Occipital lobe (tissue), 2 donors: Measurements from ENCODE around the gene MAEA. TPM values are rescaled to one million over a fixed set of nuclear protein-coding genes. Genes with fewer than 3 reads are reported as not detected.
"Not testable (repeated sequence)": the region's sequence is repeated elsewhere in the genome, so short reads cannot be mapped to it uniquely, and the experiment has no call there.

Source experiments
- DNase-seq: peaks from one replicate; lab custom pipeline; 2025; lab: John Stamatoyannopoulos, UW
- total RNA-seq: library from RNA; depleted of rRNA; stranded (reverse); fragments of >200 nt; gene quantifications from one replicate; pipeline ENCODE4 v1.2.3, GENCODE V29; 2014

Gene MAEA
- total RNA-seq, 1 donor from 2014 or later = 27.9 TPM

- DNase-seq = no peak
These were observed 75.8 kb downstream of the MAEA start for GRCh38 chr4:1365271-1366178.

DNA sequence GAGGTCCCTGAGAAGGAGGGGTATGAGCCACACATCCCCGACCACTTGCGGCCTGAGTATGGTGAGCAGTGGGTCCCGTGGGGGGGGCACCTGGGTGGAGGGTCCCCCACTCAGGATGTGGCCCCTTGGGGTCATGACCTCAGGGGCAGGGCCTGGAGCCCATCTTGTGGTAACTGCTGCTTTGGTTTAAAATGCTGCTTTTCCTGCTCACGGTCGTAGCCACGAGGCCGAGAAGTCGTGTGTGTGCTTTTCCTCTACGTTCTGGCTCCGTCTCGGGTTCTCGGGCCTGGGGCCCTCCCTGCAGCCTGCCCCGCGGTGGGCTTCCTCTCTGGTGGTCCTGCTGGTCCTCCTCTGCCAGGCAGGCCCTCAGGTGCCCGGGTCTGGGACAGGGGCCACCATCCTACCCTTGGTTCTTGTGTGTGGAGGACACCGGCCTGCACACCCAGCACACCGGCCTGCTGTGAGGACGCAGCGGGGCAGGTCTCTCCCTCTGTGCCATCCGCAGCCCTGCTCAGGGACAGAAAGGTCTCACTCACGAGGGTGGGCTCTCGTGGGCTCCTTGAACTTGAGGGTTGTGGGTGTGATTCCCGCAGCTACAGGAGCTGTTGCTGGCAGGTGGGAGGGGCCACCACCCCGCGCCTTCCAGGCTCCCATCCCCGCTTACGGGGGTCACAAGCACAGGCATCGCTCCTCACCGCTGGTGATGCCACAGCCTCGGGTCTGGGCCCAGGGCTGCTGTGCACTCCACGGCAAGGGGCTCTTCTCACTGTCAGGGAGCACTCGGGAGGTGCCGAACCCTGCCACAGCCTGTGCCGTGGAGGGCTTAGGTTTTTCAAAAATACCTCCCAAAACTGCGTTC lies 76.9 kb downstream of the MAEA start:
- DNase-seq = no peak

DNA sequence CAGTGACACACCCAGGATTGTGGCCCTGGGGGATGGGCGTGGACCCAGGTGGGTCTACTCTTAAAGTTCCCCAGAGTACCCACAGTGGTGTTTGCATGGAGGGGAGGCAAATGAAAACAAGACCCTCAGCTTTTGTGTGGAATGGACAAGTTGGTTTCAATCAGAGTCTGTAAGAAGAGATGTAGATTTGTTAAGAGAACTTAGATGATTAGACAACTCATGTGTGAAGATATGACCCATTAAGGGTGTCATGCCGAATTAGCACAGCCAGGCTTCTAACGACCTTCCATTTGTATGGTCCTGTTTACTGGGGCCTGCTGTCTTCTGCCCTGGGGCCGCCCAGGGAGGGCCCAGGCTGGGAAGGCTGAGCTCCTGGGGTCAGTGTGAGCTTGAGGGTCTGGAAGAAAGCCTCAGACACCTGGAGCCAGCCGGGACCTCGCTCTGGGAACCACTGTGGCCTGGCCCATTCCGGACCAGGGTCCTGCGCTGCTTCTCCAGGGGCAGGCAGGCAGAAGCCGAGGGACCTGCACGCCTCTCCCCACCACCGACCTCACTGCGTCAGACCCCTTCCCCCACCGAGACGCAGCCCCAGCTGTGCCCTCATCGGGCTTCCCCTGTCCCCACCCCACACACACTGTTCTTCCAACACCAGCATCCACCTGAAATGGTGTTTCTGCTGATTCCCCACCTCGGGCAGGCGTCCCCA lies 77.7 kb downstream of the MAEA start:
- DNase-seq = no peak

DNA sequence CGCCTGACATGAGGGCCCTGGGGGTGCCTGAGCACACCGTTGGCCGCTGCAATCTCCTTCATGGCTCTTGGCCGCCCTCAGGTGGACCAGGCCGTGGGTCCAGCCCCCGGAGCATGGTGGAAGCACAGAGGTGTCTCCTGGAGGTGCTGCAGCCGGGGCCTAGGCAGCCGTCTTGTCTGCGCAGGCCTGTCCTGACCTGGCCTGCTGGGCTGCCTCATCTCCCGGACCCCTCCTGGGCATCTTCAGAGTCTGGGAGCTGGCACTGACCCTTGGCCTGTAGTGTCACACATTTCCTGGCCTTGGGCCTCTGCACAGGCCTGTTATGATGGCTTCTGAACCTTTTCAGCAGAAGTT lies 78.2 kb downstream of the MAEA start:
- DNase-seq = no peak

- no peak for DNase-seq
These were observed 78.9 kb downstream of the MAEA start for GRCh38 chr4:1368421-1369090.

- no peak for DNase-seq
These were observed 79.4 kb downstream of the MAEA start for GRCh38 chr4:1369091-1369450.

GRCh38 chr4:1369479-1370079 lies 79.9 kb downstream of the MAEA start:
- DNase-seq = no peak

GRCh38 chr4:1370321-1371124 lies 80.8 kb downstream of the MAEA start:
- no peak for DNase-seq

DNA sequence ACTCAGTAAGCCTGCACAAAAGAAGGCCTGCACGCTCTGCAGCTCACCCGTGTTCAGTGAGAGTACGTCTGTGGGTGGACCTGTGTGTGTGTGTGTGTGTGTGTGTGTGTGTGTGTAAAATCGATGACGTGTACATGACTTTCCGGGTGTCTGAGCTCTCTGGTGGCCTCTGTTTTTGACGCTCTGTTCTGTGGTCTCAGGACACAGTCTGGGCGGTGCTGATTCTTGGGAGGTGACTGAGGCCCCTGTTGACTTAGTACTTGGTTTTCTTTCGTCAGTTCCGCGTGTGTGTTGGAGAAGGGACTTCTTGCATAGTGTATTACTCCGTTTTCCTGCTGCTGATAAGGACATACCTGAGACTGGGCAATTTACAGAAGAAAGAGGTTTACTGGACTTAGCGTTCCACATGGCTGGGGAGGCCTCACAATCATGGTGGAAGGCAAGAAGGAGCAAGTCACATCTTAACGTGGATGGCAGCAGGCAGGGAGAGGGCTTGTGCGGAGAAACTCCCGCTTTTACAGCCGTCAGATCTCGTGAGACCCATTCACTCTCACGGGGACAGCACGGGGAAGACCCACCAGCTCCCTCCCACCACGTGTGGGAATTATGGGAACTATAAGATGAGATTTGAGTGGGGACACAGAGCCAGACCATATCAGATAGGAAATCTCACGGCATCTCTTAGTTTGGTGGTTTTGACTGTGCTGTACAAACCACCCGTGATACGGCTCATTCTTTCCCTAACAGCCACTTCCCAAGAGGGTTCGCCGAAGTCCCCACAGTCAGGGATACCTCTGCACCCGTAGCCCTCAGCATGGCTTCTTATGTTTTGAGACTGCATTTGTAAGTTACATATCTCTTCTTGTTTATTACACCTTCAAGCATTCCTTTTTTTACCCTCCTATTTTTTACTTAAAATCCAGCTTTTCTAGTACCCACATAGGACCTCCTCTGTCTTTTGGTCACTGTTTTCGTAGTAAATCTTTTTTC lies 81.8 kb downstream of the MAEA start:
- DNase-seq = no peak

GRCh38 chr4:1372576-1372975 lies 82.9 kb downstream of the MAEA start:
- DNase-seq = not testable (repeated sequence)

DNA sequence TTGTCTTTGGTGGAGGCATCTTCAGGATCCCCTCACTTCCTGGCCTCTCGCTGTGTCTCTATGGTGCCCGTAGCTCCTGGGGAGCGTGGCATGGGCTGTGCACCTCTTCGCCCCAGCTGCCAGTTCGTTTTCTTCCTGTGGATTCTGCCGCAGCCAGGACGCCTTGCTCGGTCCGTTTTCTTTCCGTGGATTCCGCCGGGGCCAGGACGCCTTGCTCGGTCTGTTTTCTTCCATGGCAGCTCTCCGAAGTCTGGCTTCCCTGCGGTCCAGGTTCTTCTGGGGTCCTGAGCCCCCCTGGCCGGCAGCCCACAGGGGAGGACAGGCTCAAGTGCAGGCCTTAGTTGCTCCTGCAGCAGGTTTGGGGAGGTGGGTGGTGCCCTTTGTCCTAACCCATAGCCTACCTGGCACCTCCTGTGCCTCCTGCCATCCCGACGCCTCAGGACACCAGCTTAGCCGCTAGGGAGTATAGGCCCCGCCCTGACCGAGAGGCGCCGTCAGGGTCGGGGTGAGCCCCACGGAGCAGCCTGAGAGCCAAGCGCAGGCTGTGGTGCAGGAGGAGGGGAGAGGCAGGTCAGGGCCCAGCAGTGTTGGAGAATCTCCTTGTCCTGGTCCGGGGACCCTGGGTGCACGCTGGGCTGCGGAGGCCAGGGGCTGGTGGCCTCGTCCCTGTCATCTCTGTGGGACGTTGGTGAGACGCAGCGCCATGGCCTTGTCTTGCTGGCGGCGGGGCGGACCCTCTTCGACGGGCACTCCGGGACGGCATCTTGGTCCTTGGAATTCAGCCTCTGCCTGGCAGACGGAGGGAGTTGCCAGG lies 84.4 kb downstream of the MAEA start:
- DNase-seq = no peak

DNA sequence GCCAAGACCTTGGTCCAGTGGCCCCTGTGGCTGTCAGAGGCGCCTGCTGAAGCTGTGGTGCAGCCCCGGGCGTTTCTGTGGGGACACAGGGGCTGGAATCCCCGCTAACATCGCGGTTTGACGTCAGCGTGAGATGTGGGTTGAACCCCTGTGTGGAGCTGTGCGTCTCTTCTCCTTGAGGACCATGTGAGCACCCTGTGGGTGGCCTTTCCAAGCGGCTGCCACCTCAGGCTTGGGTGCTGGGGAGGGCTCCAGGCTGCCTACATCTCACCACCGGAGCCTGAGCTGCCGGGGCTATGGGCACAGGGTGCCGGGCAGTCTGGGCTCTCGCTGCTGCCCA lies 85.0 kb downstream of the MAEA start:
- DNase-seq = no peak

DNA sequence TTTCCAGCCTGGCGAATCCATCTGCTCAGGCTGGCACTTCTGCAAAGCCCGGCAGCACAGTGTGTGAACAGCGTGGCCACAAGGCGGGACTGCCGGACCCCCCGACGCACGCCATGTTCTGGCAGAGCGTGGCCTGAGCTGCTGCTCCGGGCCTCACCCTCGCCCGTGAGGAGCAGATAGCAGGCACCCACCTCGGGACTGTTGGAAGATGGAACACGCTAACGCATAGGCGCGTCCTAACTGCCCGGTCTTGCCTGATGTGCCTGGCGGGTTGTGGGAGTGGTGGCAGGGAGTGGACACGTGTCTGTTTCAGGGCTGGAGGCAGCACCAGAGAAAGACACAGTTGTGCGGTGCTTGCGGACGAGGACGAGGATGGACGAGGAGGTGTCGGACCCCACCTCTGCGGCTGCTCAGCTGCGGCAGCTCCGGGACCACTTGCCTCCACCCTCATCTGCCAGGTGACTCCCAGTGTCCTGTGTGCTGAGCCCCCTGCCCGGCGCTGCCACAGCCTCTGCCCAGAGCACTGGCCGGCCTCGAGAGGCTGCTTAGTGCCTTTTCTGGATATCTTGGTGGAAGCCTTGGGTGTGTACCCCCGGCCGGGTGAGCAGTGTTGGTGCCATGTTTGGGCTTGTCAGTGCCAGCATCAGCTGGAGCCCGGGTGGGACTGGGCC lies 85.5 kb downstream of the MAEA start:
- DNase-seq = no peak

DNA sequence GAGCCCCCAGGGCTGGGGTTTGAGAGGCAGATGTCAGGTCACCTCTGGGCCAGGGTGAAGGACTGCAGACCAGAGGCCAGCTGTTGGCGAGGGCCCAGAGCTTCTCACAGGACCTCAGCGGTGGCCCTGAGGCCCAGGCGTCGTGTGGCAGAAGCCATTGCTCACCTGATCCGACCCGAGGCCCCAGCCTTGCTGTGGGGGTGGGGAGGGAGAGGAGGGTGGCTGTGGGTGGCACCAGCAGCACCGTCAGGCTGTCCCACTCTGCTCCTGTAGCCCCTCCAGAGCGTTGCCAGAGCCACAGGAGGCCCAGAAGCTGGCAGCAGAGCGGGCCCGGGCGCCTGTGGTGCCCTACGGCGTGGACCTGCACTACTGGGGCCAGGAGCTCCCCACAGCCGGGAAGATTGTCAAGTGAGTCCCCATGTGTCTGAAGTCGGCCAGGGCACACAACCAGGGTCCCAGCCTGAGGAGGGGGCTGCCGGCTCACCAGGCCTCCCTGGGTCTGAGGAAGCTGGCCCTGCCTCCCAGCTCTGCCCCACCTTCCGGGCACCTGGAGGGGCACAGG lies 86.2 kb downstream of the MAEA start:
- DNase-seq = no peak

DNA sequence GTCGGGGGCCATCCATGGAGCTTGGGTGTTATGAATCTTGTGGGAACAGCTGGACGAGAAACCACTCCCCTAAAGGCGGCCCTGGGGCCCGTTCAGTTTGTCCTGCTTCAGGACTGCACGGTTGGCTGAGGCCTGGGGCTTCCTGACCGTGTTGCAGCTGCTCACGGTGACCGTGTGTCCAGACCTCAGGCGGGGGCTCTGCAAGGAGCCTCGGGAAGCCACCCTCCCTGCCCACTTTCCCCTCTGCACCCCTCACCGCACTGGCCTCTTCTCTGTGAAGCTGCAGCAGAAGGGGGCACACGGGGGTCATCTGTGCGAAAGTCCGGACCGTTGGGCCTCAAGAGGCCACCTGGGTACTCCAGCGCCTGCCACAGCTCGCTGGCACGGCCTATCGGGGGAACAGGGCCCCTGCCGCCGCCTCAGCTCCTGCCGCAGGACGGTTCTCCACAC lies 86.7 kb downstream of the MAEA start:
- no peak for DNase-seq

DNA sequence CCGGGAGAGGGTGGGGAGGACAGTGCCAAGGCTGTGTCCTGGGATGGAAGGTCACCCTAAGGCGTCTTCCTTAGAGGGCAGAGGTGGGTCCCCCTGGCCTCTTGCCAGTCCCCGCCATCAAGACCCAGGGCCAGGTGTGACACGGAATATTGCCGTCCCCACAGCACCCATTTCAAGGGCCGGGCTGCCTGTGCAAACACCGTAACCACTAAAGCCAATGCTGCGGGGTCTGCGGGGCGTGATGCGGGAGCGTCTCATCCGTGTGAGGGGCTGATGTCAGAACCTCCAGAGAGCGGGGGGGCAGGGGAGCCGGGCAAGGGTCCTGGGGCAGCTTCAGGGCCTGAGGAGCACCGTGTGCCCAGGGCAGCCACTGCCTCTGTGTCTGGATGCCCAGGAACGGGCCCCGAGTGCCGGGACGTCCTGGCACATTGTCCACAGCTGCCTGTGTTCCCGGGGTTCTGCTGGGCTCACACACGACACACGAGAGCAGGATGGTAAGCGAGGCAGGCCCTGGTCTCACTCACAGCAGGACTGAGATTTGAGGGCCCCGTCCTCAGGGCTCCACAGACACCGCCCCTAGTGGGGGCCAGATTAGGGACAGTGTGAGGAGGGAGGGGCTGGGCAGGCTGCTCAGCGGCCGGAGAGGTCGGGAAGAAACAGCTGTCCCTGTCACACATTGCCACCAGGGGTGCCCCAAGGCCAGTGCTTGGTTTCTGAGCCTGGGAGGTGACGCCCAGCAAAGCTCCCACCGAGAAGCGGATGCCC lies 87.3 kb downstream of the MAEA start:
- DNase-seq = no peak
